H1 (cell line): ENCODE results near the gene MYO15A. TPM values are rescaled to one million over a fixed set of nuclear protein-coding genes. Genes with fewer than 3 reads are reported as not detected.

Experiments
- ASH2L ChIP-seq: fragments of 200-600, 300-600 bp; sonication (generic); IDR thresholded peaks from one replicate; pipeline ENCODE4 v1.7.1; 2017; ENCODE audit warnings: low read length
- BCL11A ChIP-seq, 2 experiments: IDR thresholded peaks; one replicate each; pipeline ENCODE4 v1.6.1; 2011; ENCODE audit warnings: low read depth in 2 of 2, low read length in 2 of 2, mild to moderate bottlenecking in 2 of 2
- KDM5A ChIP-seq: fragments of 200-600 bp; IDR thresholded peaks from 2 replicates; pipeline ENCODE4 v1.7.1; 2012; ENCODE audit warnings: mild to moderate bottlenecking, low read length, inconsistent platforms, mixed read lengths
- POU5F1 ChIP-seq: IDR thresholded peaks from 2 replicates; pipeline ENCODE4 v1.6.1; 2011; ENCODE audit warnings: low read depth, mild to moderate bottlenecking, low read length, moderate library complexity
- RAD21 ChIP-seq, 2 experiments: IDR thresholded peaks in 1 of 2; conservative IDR thresholded peaks in 1 of 2; 2 replicates each; pipeline ENCODE4 v1.6.1; 2011; ENCODE audit warnings: low read depth in 2 of 2, low read length in 2 of 2, improper control_type of control experiment in 1 of 2, inconsistent platforms in 1 of 2, mild to moderate bottlenecking in 1 of 2, moderate library complexity in 1 of 2
- polyA plus RNA-seq, 7 experiments: library from polyadenylated mRNA; depleted of rRNA in 3 of 7; stranded (reverse) in 5 of 7; unstranded in 2 of 7; fragments of >200 nt in 5 of 7; fragments of 200-250 nt in 2 of 7; gene quantifications; 1 replicate in 5 of 7; 2 replicates in 1 of 7; 4 replicates in 1 of 7; pipeline versions ENCODE4 v1.2.1 to v1.2.3, GENCODE V29; 2011 to 2013; ENCODE audit warnings: missing spikeins in 2 of 7, mixed read lengths in 2 of 7
- total RNA-seq: library from RNA; stranded (reverse); fragmentation: NEBNext Ultra II Directional; extraction: Animal tissue kit (Norgen Biotek cat#: 25700); gene quantifications from 2 replicates; pipeline ENCODE4 v1.2.1, GENCODE V29; 2021

Gene MYO15A
- total and polyA plus RNA-seq, 2 of the 8 experiments (the other 6 are each of a cell fraction or from before 2014, with no cell fraction given): 1.6 to 4.2 TPM

- TF ChIP-seq RAD21 (IDR thresholded peaks at IDR 0.05 in 1 of 2, conservative IDR thresholded peaks at IDR 0.05 in 1 of 2; ENCODE audit: low read depth in 2 of 2, low read length in 2 of 2) (peak; percentile 39 to 54; a peak in 3 of 4 replicates), BCL11A (IDR thresholded peaks at IDR 0.05; ENCODE audit: low read depth in 2 of 2, low read length in 2 of 2) (no peak), KDM5A (no peak), POU5F1 (no peak), ASH2L (no peak)
Measured at GRCh38 chr17:18139949-18140348, 31.4 kb downstream of the MYO15A start (continued).
